Esophagus muscularis mucosa (tissue), 4 donors: ENCODE results near the gene FAM20A. TPM values are rescaled to one million over a fixed set of nuclear protein-coding genes. Genes with fewer than 3 reads are reported as not detected.
"Not testable (repeated sequence)": the region's sequence is repeated elsewhere in the genome, so short reads cannot be mapped to it uniquely, and the experiment has no call there.

ENCODE experiments used
- DNase-seq: peaks from one replicate; pipeline ENCODE4 v3.0.0-alpha.2; 2017; ENCODE audit errors: extremely low spot score
- H3K27ac ChIP-seq, 4 donors: fragments of 200-600 bp; sonication (generic); replicated peaks in 1 of 4; 1 replicate in 3 of 4; 2 replicates in 1 of 4; pipeline ENCODE4 v1.5.1; 2016 to 2019; ENCODE audit warnings: mild to moderate bottlenecking in 1 of 4
- H3K27me3 ChIP-seq, 4 donors: fragments of 200-600 bp; sonication (generic); one replicate each; pipeline versions ENCODE4 v1.5.1 to v1.6.0; 2016 to 2019
- H3K36me3 ChIP-seq, 4 donors: fragments of 200-600 bp; sonication (generic); one replicate each; pipeline ENCODE4 v1.5.1; 2016 to 2019
- H3K4me1 ChIP-seq, 4 donors: fragments of 200-600 bp; sonication (generic); one replicate each; pipeline ENCODE4 v1.5.1; 2016 to 2019
- H3K4me3 ChIP-seq, 4 donors: fragments of 200-600 bp; sonication (generic); 1 replicate in 2 of 4; 2 replicates in 2 of 4; pipeline ENCODE4 v1.5.1; 2016 to 2019; ENCODE audit warnings: mild to moderate bottlenecking in 4 of 4, moderate library complexity in 1 of 4
- H3K9me3 ChIP-seq, 4 donors: fragments of 200-600 bp; sonication (generic); 1 replicate in 3 of 4; 2 replicates in 1 of 4; pipeline ENCODE4 v1.5.1; 2016 to 2019
- EP300 ChIP-seq: sonication (generic); formaldehyde crosslinking; IDR thresholded peaks from one replicate; pipeline ENCODE4 v1.6.1; 2017; ENCODE audit warnings: antibody characterized with exemption
- POLR2A ChIP-seq: fragments of 450-650 bp; IDR thresholded peaks from one replicate; pipeline ENCODE4 v1.6.1; 2017; ENCODE audit warnings: antibody characterized with exemption, moderate library complexity, mild to moderate bottlenecking, low read depth
- POLR2AphosphoS5 ChIP-seq, 2 donors: sonication (generic); formaldehyde crosslinking; IDR thresholded peaks; one replicate each; pipeline ENCODE4 v1.6.1; 2017; ENCODE audit warnings: antibody characterized with exemption in 2 of 2
- WGBS: methylation state at CpG from one replicate; pipeline ENCODE4 v1.1.5; 2018; 5-methylcytosine and 5-hydroxymethylcytosine counted together
- intact Hi-C: fragments of 100-400 bp; cut with DNase I; formaldehyde crosslinking; loops from one replicate; pipeline ENCODE4 v1.15.1; 2023
- total RNA-seq, 4 donors: library from RNA; depleted of rRNA; stranded (reverse); fragments of >200 nt; gene quantifications; one replicate each; pipeline versions ENCODE4 v1.1.0 to v1.2.1, GENCODE V29; 2016
- TF ChIP-seq, protein P1 (sequence below), 3 experiments: fragments of 200-600 bp in 2 of 3; fragments of 450-650 bp in 1 of 3; sonication (generic) in 2 of 3; IDR thresholded peaks; one replicate each; pipeline ENCODE4 v1.5.1; 2017 to 2019; ENCODE audit warnings: antibody characterized with exemption in 3 of 3, mild to moderate bottlenecking in 2 of 3, moderate library complexity in 1 of 3

FAM20A gene
- total RNA-seq, 4 donors from 2014 or later = 1.7 to 21.2 (median 3.2) TPM

DNA sequence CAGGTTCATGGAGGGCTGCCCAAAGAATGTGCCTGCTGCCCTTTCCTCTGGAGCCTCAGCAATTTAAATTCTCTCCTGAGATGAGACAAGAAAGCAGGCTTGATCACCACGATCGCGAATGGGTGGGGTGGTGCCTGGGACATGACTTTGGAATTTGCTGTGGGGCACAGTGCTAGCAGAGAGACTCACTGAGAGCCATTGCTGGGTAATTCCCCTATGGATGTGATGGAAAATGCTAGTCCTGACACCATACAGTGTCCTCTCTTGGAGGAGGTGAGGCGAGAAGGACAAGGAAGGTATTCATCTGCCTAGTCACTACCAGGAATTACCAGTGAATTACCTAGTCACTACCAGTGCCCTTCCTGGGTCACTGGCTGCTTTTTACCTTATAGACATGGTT is 15.5 kb downstream of the FAM20A start:
- Histone ChIP-seq H3K36me3 (no peaks in the 10 kb centered on the region), H3K9me3 (peaks cover 0 to 12% (median 8%) of the 10 kb centered on the region in 4 donors), H3K27ac (no peak overlapping the region), H3K4me1 (peaks cover 0 to 4% (median under 1%) of the 10 kb centered on the region in 4 donors), H3K4me3 (no peak overlapping the region), H3K27me3 (no peaks in the 10 kb centered on the region)
- TF ChIP-seq EP300 (no peak), POLR2AphosphoS5 (IDR thresholded peaks at IDR 0.05) (no peak), POLR2A (no peak)
- TF ChIP-seq, protein P1, sequence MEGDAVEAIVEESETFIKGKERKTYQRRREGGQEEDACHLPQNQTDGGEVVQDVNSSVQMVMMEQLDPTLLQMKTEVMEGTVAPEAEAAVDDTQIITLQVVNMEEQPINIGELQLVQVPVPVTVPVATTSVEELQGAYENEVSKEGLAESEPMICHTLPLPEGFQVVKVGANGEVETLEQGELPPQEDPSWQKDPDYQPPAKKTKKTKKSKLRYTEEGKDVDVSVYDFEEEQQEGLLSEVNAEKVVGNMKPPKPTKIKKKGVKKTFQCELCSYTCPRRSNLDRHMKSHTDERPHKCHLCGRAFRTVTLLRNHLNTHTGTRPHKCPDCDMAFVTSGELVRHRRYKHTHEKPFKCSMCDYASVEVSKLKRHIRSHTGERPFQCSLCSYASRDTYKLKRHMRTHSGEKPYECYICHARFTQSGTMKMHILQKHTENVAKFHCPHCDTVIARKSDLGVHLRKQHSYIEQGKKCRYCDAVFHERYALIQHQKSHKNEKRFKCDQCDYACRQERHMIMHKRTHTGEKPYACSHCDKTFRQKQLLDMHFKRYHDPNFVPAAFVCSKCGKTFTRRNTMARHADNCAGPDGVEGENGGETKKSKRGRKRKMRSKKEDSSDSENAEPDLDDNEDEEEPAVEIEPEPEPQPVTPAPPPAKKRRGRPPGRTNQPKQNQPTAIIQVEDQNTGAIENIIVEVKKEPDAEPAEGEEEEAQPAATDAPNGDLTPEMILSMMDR (IDR thresholded peaks at IDR 0.05) = no peak
- intact Hi-C loops = no loop called here
- WGBS = 71% methylated on average over 1 of the region's 4 CpGs
- no peak for DNase-seq

DNA sequence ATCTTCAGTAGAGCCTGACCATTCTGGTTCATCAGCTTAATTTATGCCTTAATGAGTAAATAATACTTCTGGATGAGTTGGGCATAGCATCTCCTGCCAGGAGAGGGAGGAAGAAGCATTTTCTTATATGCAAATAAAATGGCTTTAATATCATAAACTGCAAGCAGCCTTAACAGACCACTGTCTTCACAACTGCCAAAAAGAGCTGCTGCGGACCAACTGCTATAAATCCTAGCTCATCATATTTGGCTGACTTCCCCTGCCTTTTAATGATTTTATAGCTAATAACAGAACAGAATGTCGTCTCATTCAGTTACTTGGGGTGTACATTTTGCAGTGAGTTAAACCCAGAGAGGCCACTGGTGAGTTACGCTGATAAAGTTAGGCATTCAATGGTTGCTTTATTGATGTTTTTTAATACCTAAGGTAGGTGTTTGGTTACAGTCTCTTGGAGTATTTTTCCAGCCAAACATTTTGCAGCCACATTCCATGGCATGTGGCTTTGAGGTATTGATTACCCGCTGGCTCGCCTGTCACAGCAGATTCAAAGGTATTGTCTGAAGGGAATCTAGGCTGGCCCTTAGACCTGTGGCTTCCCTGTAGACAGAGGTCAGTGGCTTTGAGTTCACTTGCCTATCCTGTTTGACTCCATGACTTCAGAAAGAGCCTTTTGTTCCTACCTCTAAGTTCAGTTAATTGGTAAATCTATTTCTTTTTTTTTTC is 16.4 kb downstream of the FAM20A start:
- Histone ChIP-seq H3K36me3 (no peaks in the 10 kb centered on the region), H3K4me3 (no peak overlapping the region), H3K27me3 (no peaks in the 10 kb centered on the region), H3K9me3 (peaks cover 0 to 12% (median 8%) of the 10 kb centered on the region in 4 donors), H3K27ac (no peak overlapping the region), H3K4me1 (peaks cover 0 to 8% (median 2%) of the 10 kb centered on the region in 4 donors)
- intact Hi-C loops = no loop called here
- no peak for DNase-seq
- TF ChIP-seq POLR2AphosphoS5 (IDR thresholded peaks at IDR 0.05) (no peak), EP300 (no peak)
- WGBS = 72% methylated on average over 5 of the region's 5 CpGs

GRCh38 chr17:68582867-68583266 is 18.3 kb downstream of the FAM20A start:
- H3K27me3 ChIP-seq, H3K4me3 ChIP-seq, intact Hi-C loops, H3K36me3 ChIP-seq, H3K9me3 ChIP-seq, H3K27ac ChIP-seq, H3K4me1 ChIP-seq, DNase-seq: not testable (repeated sequence)
- 80% methylated on average over 6 of the region's 6 CpGs for WGBS

- no peaks in the 10 kb centered on the region for H3K36me3 ChIP-seq
- intact Hi-C loops = no loop called here
- TF ChIP-seq POLR2A (no peak), EP300 (no peak), POLR2AphosphoS5 (IDR thresholded peaks at IDR 0.05) (no peak)
- TF ChIP-seq, protein P1 (IDR thresholded peaks at IDR 0.05) = no peak
- DNase-seq = no peak
- WGBS = 89% methylated on average over 9 of the region's 9 CpGs
- H3K4me3 ChIP-seq = no peak overlapping the region
- H3K4me1 ChIP-seq = peaks cover 0 to 11% (median 7%) of the 10 kb centered on the region in 4 donors
- H3K27ac ChIP-seq = no peak overlapping the region
- no peaks in the 10 kb centered on the region for H3K9me3 ChIP-seq
- no peaks in the 10 kb centered on the region for H3K27me3 ChIP-seq
These were observed 19.1 kb downstream of the FAM20A start for GRCh38 chr17:68581863-68582645.

- no peak overlapping the region for H3K4me3 ChIP-seq
- H3K36me3 ChIP-seq = no peaks in the 10 kb centered on the region
- H3K4me1 ChIP-seq = peaks cover 4 to 11% (median 7%) of the 10 kb centered on the region in 4 donors
- TF ChIP-seq POLR2AphosphoS5 (IDR thresholded peaks at IDR 0.05) (peak in 1 of 2 donors; percentile 20), POLR2A (no peak), EP300 (no peak)
- peak overlapping the region in 2 of 4 donors; percentile 40 to 50 for H3K27ac ChIP-seq
- intact Hi-C loops = no loop called here
- 57% methylated on average over 6 of the region's 6 CpGs for WGBS
- no peaks in the 10 kb centered on the region for H3K9me3 ChIP-seq
- no peak for DNase-seq
- no peaks in the 10 kb centered on the region for H3K27me3 ChIP-seq
These were observed 20.9 kb downstream of the FAM20A start for GRCh38 chr17:68580236-68580770.
